Lung (tissue), 12 donors: Measurements from ENCODE around the gene CNOT2. TPM values are rescaled to one million over a fixed set of nuclear protein-coding genes. Genes with fewer than 3 reads are reported as not detected.

Experiments used
- ATAC-seq: fragments of 200-7000 bp; cut with Tn5 transposase; one replicate; pipeline ENCODE4 v1.9.1; 2020; ENCODE audit warnings: moderate number of reproducible peaks; ENCODE audit not compliant: insufficient read depth, low FRiP score
- DNase-seq, 3 donors: peaks; one replicate each; pipeline ENCODE4 v3.0.0-alpha.2; 2013 to 2017
- H3K27ac ChIP-seq, 2 donors: one replicate each; pipeline ENCODE4 v1.5.1; 2013; ENCODE audit warnings: mild to moderate bottlenecking in 2 of 2, moderate library complexity in 2 of 2, control low read depth in 1 of 2, inconsistent platforms in 1 of 2, low read depth in 1 of 2, low read length in 1 of 2
- H3K27me3 ChIP-seq, 3 donors: one replicate each; pipeline ENCODE4 v1.5.1; 2013; ENCODE audit warnings: low read length in 2 of 3; ENCODE audit not compliant: control insufficient read depth in 3 of 3, insufficient read depth in 3 of 3
- H3K36me3 ChIP-seq, 4 donors: one replicate each; pipeline ENCODE4 v1.5.1; 2013; ENCODE audit warnings: low read length in 4 of 4, mild to moderate bottlenecking in 1 of 4, moderate library complexity in 1 of 4; ENCODE audit not compliant: control insufficient read depth in 4 of 4, insufficient read depth in 4 of 4
- H3K4me1 ChIP-seq, 5 donors: one replicate each; pipeline ENCODE4 v1.5.1; 2013; ENCODE audit warnings: low read length in 5 of 5, mild to moderate bottlenecking in 2 of 5, moderate library complexity in 1 of 5; ENCODE audit not compliant: control insufficient read depth in 5 of 5, insufficient read depth in 5 of 5
- H3K4me3 ChIP-seq: one replicate; pipeline ENCODE4 v1.5.1; 2013; ENCODE audit warnings: mild to moderate bottlenecking, control low read depth, moderate library complexity
- H3K9ac ChIP-seq, 2 donors: one replicate each; pipeline ENCODE4 v1.5.1; 2013; ENCODE audit warnings: low read length in 2 of 2, control low read depth in 1 of 2; ENCODE audit not compliant: insufficient read depth in 1 of 2
- H3K9me3 ChIP-seq, 4 donors: one replicate each; pipeline ENCODE4 v1.5.1; 2013; ENCODE audit warnings: low read length in 3 of 4, mild to moderate bottlenecking in 1 of 4, moderate library complexity in 1 of 4; ENCODE audit not compliant: control insufficient read depth in 4 of 4, insufficient read depth in 3 of 4
- WGBS, 2 donors: extraction: QIAGEN DNeasy Blood & Tissue Kit; methylation state at CpG; one replicate each; pipeline ENCODE4 v1.1.7; 2013; 5-methylcytosine and 5-hydroxymethylcytosine counted together
- polyA plus RNA-seq, 2 donors: library from polyadenylated mRNA; stranded (reverse); fragments of 200-250 nt; gene quantifications; one replicate each; pipeline ENCODE4 v1.2.1, GENCODE V29; 2013
- total RNA-seq, 2 donors: library from RNA; depleted of rRNA in 1 of 2; stranded (reverse); fragments of >200 nt in 1 of 2; gene quantifications; one replicate each; pipeline ENCODE4 v1.2.1, GENCODE V29; 2014 to 2021
- TF ChIP-seq, protein P1 (sequence below): IDR thresholded peaks from 2 replicates; pipeline ENCODE4 v1.5.1; 2012; ENCODE audit warnings: mild to moderate bottlenecking; ENCODE audit errors: control extremely low read depth, extremely low read depth
- donor health status: control.
- donor health status: control.
- donor health status: Bipolar disorder and iron deficiency.
- donor health status: healthy.
- donor health status: DM: yes; HTN: yes; CAD: no.

CNOT2 gene
- total and polyA plus RNA-seq, 4 donors, result 21.9 to 243 (median 40.3) TPM

DNA sequence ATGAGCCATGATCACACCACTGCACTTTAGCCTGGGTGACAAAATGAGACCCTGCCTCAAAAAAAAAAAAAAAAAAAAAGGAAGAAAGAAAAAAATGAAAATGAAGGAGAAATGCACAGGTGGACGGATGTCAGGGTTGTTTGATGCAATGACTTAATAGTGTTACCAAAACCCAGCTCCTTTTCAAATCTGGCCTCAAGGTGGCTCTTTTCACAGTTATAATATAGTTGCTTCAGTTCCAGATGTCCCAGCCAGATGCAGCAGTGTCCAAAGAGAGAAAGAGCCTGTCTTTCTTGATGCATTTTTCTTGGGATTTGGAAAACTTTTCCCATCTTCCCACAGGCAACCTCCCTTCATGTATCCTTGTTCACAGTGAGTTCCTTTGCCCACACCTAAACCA lies 159.4 kb downstream of the CNOT2 start:
- 94% methylated on average over 1 of the region's 1 CpG for WGBS, 2 donors

DNA sequence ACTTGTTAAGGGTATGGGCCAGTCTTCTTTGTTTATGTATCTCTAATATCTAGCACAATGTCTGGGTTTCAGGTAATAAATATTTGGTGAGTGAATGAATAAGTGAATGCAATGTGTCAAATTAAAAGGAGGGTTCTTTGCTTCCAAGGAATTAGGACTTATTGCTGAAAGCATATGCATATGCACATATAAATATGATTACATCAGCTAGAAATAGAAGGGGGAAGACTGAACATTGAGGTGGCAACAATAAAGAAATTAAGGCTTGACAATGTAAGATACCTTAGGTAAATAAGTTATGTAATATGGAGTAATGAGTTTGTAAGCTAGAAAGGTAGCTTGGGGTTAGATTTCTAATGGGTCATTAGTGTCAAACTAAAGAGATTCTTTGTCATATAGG lies 160.6 kb downstream of the CNOT2 start:
- no peak for ATAC-seq
- no peak overlapping the region for H3K9ac ChIP-seq
- no peak overlapping the region for H3K27ac ChIP-seq
- peaks cover 0 to 8% (median 0%) of the 10 kb centered on the region in 5 donors for H3K4me1 ChIP-seq
- no peaks in the 10 kb centered on the region for H3K27me3 ChIP-seq
- TF ChIP-seq, protein P1, sequence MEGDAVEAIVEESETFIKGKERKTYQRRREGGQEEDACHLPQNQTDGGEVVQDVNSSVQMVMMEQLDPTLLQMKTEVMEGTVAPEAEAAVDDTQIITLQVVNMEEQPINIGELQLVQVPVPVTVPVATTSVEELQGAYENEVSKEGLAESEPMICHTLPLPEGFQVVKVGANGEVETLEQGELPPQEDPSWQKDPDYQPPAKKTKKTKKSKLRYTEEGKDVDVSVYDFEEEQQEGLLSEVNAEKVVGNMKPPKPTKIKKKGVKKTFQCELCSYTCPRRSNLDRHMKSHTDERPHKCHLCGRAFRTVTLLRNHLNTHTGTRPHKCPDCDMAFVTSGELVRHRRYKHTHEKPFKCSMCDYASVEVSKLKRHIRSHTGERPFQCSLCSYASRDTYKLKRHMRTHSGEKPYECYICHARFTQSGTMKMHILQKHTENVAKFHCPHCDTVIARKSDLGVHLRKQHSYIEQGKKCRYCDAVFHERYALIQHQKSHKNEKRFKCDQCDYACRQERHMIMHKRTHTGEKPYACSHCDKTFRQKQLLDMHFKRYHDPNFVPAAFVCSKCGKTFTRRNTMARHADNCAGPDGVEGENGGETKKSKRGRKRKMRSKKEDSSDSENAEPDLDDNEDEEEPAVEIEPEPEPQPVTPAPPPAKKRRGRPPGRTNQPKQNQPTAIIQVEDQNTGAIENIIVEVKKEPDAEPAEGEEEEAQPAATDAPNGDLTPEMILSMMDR, result no peak
- H3K36me3 ChIP-seq, result peaks cover 0 to 23% (median 5%) of the 10 kb centered on the region in 4 donors
- DNase-seq, result no peak
- H3K9me3 ChIP-seq, result no peaks in the 10 kb centered on the region
- H3K4me3 ChIP-seq, result no peak overlapping the region

More for the DNA sequence above, 159.4 kb downstream of the CNOT2 start:
- Histone ChIP-seq H3K27me3 (no peaks in the 10 kb centered on the region), H3K9ac (no peak overlapping the region), H3K9me3 (no peaks in the 10 kb centered on the region), H3K36me3 (peaks cover 0 to 21% (median 5%) of the 10 kb centered on the region in 4 donors), H3K4me1 (peaks cover 0 to 8% (median 1%) of the 10 kb centered on the region in 5 donors), H3K4me3 (no peak overlapping the region), H3K27ac (no peak overlapping the region)
- ATAC-seq (no peak), DNase-seq (peak in 2 of 3 donors; percentile 6 to 33)
- TF ChIP-seq, protein P1, result no peak

Other genes starting within 250 kb of the CNOT2 start
- 1 to 10 TPM; 6.0 to 8.7 TPM for gene KCNMB4, start 122.9 kb downstream of the CNOT2 start, total RNA-seq
- gene KCNMB4, start 122.9 kb downstream of the CNOT2 start, polyA plus RNA-seq, result 1 to 10 TPM; 1.6 to 4.2 TPM